Pancreas (tissue), 10 donors: ENCODE results near the gene PTPRM. TPM values are rescaled to one million over a fixed set of nuclear protein-coding genes. Genes with fewer than 3 reads are reported as not detected.

Experiments
- ATAC-seq, 4 donors: fragments of 200-7000 bp; cut with Tn5 transposase; one replicate each; pipeline versions ENCODE4 v1.8.0 to v1.9.1; 2020; ENCODE audit warnings: mild to moderate bottlenecking in 4 of 4, moderate library complexity in 4 of 4
- DNase-seq, 6 donors: peaks; one replicate each; pipeline ENCODE4 v3.0.0-alpha.2; 2020
- FAIRE-seq: peaks from 2 replicates; lab custom pipeline; 2012; peaks lifted over from hg19 to GRCh38; lab: Jason Lieb, UNC
- H3K27ac ChIP-seq, 4 donors: fragments of 200-600 bp; sonication (generic); 1 replicate in 3 of 4; 2 replicates in 1 of 4; pipeline versions ENCODE4 v1.5.0 to v1.8.0; 2020
- H3K27me3 ChIP-seq, 4 donors: fragments of 200-600 bp; one replicate each; pipeline ENCODE4 v1.8.0; 2021
- H3K36me3 ChIP-seq, 3 donors: fragments of 200-600 bp; sonication (generic) in 1 of 3; one replicate each; pipeline versions ENCODE4 v1.5.0 to v1.8.0; 2020 to 2021
- H3K4me1 ChIP-seq, 3 donors: fragments of 200-600 bp; one replicate each; pipeline ENCODE4 v1.8.0; 2021
- H3K4me3 ChIP-seq, 4 donors: fragments of 200-600 bp; sonication (generic) in 2 of 4; one replicate each; pipeline versions ENCODE4 v1.5.0 to v1.8.0; 2020 to 2021
- H3K9me3 ChIP-seq, 4 donors: fragments of 200-600 bp; one replicate each; pipeline ENCODE4 v1.8.0; 2021
- CTCF ChIP-seq, 4 donors: fragments of 200-600 bp; sonication (generic) in 3 of 4; IDR thresholded peaks; one replicate each; pipeline versions ENCODE4 v1.5.0 to v1.8.0; 2021; ENCODE audit warnings: antibody characterized with exemption in 4 of 4
- WGBS, 2 donors: extraction: QIAGEN DNeasy Blood & Tissue Kit; methylation state at CpG; one replicate each; pipeline ENCODE4 v1.1.7; 2013; 5-methylcytosine and 5-hydroxymethylcytosine counted together
- intact Hi-C, 3 donors: fragments of 100-400 bp; cut with DNase I; formaldehyde crosslinking; loops; one replicate each; pipeline versions ENCODE4 v1.11.1 to v1.14.2; 2022
- polyA plus RNA-seq, 2 donors: library from polyadenylated mRNA; stranded (reverse); fragments of 200-250 nt; gene quantifications; one replicate each; pipeline ENCODE4 v1.2.3, GENCODE V29; 2013
- total RNA-seq, 6 donors: library from RNA; stranded (reverse); fragmentation: NEBNext Ultra II Directional in 4 of 6; extraction: Animal tissue kit (Norgen Biotek cat#: 25700) in 4 of 6; gene quantifications; one replicate each; pipeline versions ENCODE4 v1.2.1 to v1.2.4, GENCODE V29; 2021 to 2023
- donor health status: healthy with polysubstance abuse.
- donor health status: DM: no; HTN: no; CAD: no; lungs with moderate emphysema.
- donor health status: DM: no; HTN: no; CAD: no.
- donor health status: control.
- donor health status: control.
- donor health status: Bipolar disorder and iron deficiency.
- donor health status: DM: yes; HTN: yes; CAD: no.
- donor health status: DM: no; HTN: no; CAD: no.
- donor health status: DM: no; HTN: no; CAD: no.
- donor health status: DM: yes; HTN: yes; CAD: no.

The PTPRM gene
- total and polyA plus RNA-seq, 8 donors = 14.5 to 50.7 (median 19.7) TPM

DNA sequence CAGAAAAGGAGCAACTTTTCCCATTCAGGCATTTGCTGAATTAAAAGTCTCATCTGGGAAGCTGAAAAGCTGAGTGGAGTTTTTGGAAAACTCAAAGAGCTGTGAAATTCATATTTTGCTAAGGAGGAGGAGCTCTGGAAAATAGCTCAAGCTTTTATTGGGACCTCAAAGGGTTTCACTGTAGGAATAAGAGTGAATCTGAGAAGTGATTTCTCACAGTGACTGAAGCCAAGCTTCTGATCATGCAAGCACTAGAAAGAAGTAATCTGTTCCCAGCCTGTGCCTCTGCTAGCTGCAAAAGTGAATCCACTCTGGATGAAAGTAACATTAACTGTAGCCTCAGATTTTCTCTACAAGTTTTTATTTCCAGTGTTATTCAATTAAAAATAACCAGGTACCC lies 283.3 kb downstream of the PTPRM start:
- H3K36me3 ChIP-seq = no peaks in the 10 kb centered on the region
- peaks cover 0 to 1% (median 0%) of the 10 kb centered on the region in 3 donors for H3K4me1 ChIP-seq
- no peaks in the 10 kb centered on the region for H3K27me3 ChIP-seq
- intact Hi-C loops = no loop called here
- FAIRE-seq = no peak
- no peak overlapping the region for H3K27ac ChIP-seq
- H3K9me3 ChIP-seq = no peaks in the 10 kb centered on the region
- H3K4me3 ChIP-seq = no peak overlapping the region
- no peak for TF ChIP-seq CTCF (IDR thresholded peaks at IDR 0.05)
- ATAC-seq = no peak
- DNase-seq = no peak

GRCh38 chr18:7855028-7855427 lies 287.9 kb downstream of the PTPRM start:
- Histone ChIP-seq H3K9me3 (no peaks in the 10 kb centered on the region), H3K36me3 (no peaks in the 10 kb centered on the region), H3K27ac (no peak overlapping the region), H3K27me3 (no peaks in the 10 kb centered on the region), H3K4me1 (peaks cover 0 to 13% (median 7%) of the 10 kb centered on the region in 3 donors), H3K4me3 (no peak overlapping the region)
- intact Hi-C loops = no loop called here
- peak in 1 of 4 donors; percentile 37 for ATAC-seq
- FAIRE-seq = no peak
- DNase-seq = no peak
- no peak for TF ChIP-seq CTCF (IDR thresholded peaks at IDR 0.05)
- 97 to 98% methylated on average over 1 of the region's 1 CpG for WGBS, 2 donors

DNA sequence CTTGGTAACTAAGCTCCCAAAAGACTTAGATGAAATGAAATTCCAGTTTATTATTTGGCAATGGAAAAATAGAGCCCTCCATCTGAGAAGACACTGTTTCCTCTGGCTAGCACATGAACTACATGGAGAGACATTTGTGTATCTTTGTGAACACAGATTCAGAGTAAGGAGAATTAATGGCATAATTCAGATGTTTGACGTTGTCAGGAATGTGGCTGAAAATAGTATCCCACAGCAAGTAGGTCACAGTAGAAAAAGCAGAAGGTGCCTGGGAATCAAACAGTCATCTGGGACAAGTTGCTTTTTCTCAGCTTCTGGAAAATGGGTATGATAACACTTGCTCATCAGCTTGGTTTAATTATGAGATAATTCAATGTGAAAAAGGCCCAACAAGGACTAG lies 288.6 kb downstream of the PTPRM start:
- Histone ChIP-seq H3K4me1 (peaks cover 0 to 13% (median 7%) of the 10 kb centered on the region in 3 donors), H3K27me3 (no peaks in the 10 kb centered on the region), H3K27ac (no peak overlapping the region), H3K4me3 (no peak overlapping the region), H3K9me3 (no peaks in the 10 kb centered on the region), H3K36me3 (no peaks in the 10 kb centered on the region)
- TF ChIP-seq CTCF (IDR thresholded peaks at IDR 0.05) = no peak
- ATAC-seq (no peak), FAIRE-seq (no peak), DNase-seq (no peak)
- intact Hi-C loops = no loop called here
- 0 to 23% methylated on average over 1 of the region's 1 CpG for WGBS, 2 donors

DNA sequence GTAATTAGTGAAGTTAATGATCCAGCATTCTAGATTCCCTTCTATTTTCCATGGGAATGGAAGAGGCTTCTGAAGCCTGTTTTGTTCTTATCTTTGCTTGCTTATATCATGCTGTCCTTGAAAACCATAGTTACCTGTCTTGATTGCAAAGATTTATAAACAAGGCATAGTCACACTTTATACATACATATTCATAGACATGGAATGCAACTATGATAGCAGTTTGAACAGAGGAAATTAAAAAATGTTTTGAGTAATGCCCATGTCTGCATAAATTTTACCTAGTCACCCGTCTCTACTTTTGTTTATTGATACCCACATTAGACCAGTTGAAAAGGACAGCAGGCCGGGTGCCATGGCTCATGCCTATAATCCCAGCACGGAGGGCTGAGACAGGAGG lies 289.0 kb downstream of the PTPRM start:
- no peak overlapping the region for H3K27ac ChIP-seq
- H3K9me3 ChIP-seq = no peaks in the 10 kb centered on the region
- no peak for FAIRE-seq
- no peaks in the 10 kb centered on the region for H3K27me3 ChIP-seq
- intact Hi-C loops = no loop called here
- H3K4me3 ChIP-seq = no peak overlapping the region
- TF ChIP-seq CTCF (IDR thresholded peaks at IDR 0.05) = no peak
- WGBS, 2 donors = 90 to 93% methylated on average over 3 of the region's 3 CpGs
- no peaks in the 10 kb centered on the region for H3K36me3 ChIP-seq
- ATAC-seq = peak in 2 of 4 donors; percentile 23 to 25
- no peak for DNase-seq
- peaks cover 0 to 13% (median 7%) of the 10 kb centered on the region in 3 donors for H3K4me1 ChIP-seq

DNA sequence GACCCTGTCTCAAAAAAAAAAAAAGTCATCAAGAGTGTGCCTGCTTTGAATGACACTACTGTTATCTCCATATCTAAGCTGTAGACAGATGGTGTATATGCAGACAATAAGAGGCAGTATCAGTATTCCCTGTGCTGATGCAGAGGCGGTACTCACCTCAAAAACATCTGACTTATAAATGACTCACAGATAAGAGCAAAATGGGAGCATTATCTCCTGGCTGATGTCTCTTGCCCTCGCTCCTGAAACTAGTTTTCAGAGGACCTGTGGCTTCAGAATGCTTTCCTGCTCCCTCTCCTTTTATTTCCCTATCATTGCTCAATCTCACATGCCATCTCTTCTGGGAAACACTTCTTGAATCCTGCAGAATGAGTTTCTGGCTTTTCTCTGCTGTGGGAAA lies 289.6 kb downstream of the PTPRM start:
- Histone ChIP-seq H3K4me3 (no peak overlapping the region), H3K27me3 (no peaks in the 10 kb centered on the region), H3K36me3 (no peaks in the 10 kb centered on the region), H3K27ac (no peak overlapping the region), H3K9me3 (no peaks in the 10 kb centered on the region), H3K4me1 (peaks cover 0 to 13% (median 7%) of the 10 kb centered on the region in 3 donors)
- no peak for DNase-seq
- intact Hi-C loops = no loop called here
- no peak for FAIRE-seq
- peak in 2 of 4 donors; percentile 16 to 42 for ATAC-seq
- 84 to 89% methylated on average over 2 of the region's 2 CpGs for WGBS, 2 donors
- TF ChIP-seq CTCF (IDR thresholded peaks at IDR 0.05) = no peak
